Measurements from ENCODE around the gene KASH5. TPM values are rescaled to one million over a fixed set of nuclear protein-coding genes. Genes with fewer than 3 reads are reported as not detected.

The KASH5 gene
- total RNA-seq, 1 donor from 2014 or later: not detected

GRCh38 chr19:49417088-49417487, 29.0 kb downstream of the KASH5 start:
- no peaks in the 10 kb centered on the region for H3K36me3 Mint-ChIP-seq
- no peak overlapping the region for H3K4me3 Mint-ChIP-seq
- TF ChIP-seq CTCF (IDR thresholded peaks at IDR 0.05; ENCODE audit: unreplicated experiment): no peak
- H3K4me1 Mint-ChIP-seq: peaks cover 46% of the 10 kb centered on the region
- no peak overlapping the region for H3K27ac Mint-ChIP-seq
- peaks cover 63% of the 10 kb centered on the region for H3K27me3 Mint-ChIP-seq (ENCODE audit: low read depth)
- no peak for DNase-seq (ENCODE audit: low spot score in 2 of 2, unreplicated experiment in 2 of 2)
- H3K9me3 Mint-ChIP-seq: no peaks in the 10 kb centered on the region

GRCh38 chr19:49418511-49418910, 30.5 kb downstream of the KASH5 start:
- DNase-seq (ENCODE audit: low spot score in 2 of 2, unreplicated experiment in 2 of 2): no peak
- H3K27ac Mint-ChIP-seq: no peak overlapping the region
- no peak overlapping the region for H3K4me3 Mint-ChIP-seq
- no peaks in the 10 kb centered on the region for H3K36me3 Mint-ChIP-seq
- H3K27me3 Mint-ChIP-seq (ENCODE audit: low read depth): peaks cover 70% of the 10 kb centered on the region
- H3K4me1 Mint-ChIP-seq: peaks cover 38% of the 10 kb centered on the region
- no peaks in the 10 kb centered on the region for H3K9me3 Mint-ChIP-seq
- TF ChIP-seq CTCF (IDR thresholded peaks at IDR 0.05; ENCODE audit: unreplicated experiment): no peak

GRCh38 chr19:49419173-49419572, 31.1 kb downstream of the KASH5 start:
- TF ChIP-seq CTCF (IDR thresholded peaks at IDR 0.05; ENCODE audit: unreplicated experiment): no peak
- no peak overlapping the region for H3K27ac Mint-ChIP-seq
- H3K4me3 Mint-ChIP-seq: no peak overlapping the region
- H3K4me1 Mint-ChIP-seq: peaks cover 36% of the 10 kb centered on the region
- no peak for DNase-seq (ENCODE audit: low spot score in 2 of 2, unreplicated experiment in 2 of 2)
- H3K9me3 Mint-ChIP-seq: no peaks in the 10 kb centered on the region
- no peaks in the 10 kb centered on the region for H3K36me3 Mint-ChIP-seq
- H3K27me3 Mint-ChIP-seq (ENCODE audit: low read depth): peaks cover 77% of the 10 kb centered on the region

- Mint-ChIP-seq H3K27ac (no peak overlapping the region), H3K4me3 (no peak overlapping the region), H3K4me1 (peaks cover 30% of the 10 kb centered on the region), H3K27me3 (ENCODE audit: low read depth) (peaks cover 87% of the 10 kb centered on the region), H3K36me3 (no peaks in the 10 kb centered on the region), H3K9me3 (no peaks in the 10 kb centered on the region)
- no peak for DNase-seq (ENCODE audit: low spot score in 2 of 2, unreplicated experiment in 2 of 2)
- TF ChIP-seq CTCF (IDR thresholded peaks at IDR 0.05; ENCODE audit: unreplicated experiment): no peak
Measured at GRCh38 chr19:49420227-49420626, 32.2 kb downstream of the KASH5 start.

- Mint-ChIP-seq H3K27ac (no peak overlapping the region), H3K27me3 (ENCODE audit: low read depth) (peaks cover 94% of the 10 kb centered on the region), H3K4me3 (peak overlapping the region; percentile 8), H3K9me3 (no peaks in the 10 kb centered on the region), H3K36me3 (no peaks in the 10 kb centered on the region), H3K4me1 (peaks cover 27% of the 10 kb centered on the region)
- TF ChIP-seq CTCF (IDR thresholded peaks at IDR 0.05; ENCODE audit: unreplicated experiment): no peak
- peak; percentile 48 to 74 for DNase-seq (ENCODE audit: low spot score in 2 of 2, unreplicated experiment in 2 of 2)
Measured at GRCh38 chr19:49421039-49421877, 33.2 kb downstream of the KASH5 start.
